Measurements from ENCODE around the gene RSPH9.

DNA sequence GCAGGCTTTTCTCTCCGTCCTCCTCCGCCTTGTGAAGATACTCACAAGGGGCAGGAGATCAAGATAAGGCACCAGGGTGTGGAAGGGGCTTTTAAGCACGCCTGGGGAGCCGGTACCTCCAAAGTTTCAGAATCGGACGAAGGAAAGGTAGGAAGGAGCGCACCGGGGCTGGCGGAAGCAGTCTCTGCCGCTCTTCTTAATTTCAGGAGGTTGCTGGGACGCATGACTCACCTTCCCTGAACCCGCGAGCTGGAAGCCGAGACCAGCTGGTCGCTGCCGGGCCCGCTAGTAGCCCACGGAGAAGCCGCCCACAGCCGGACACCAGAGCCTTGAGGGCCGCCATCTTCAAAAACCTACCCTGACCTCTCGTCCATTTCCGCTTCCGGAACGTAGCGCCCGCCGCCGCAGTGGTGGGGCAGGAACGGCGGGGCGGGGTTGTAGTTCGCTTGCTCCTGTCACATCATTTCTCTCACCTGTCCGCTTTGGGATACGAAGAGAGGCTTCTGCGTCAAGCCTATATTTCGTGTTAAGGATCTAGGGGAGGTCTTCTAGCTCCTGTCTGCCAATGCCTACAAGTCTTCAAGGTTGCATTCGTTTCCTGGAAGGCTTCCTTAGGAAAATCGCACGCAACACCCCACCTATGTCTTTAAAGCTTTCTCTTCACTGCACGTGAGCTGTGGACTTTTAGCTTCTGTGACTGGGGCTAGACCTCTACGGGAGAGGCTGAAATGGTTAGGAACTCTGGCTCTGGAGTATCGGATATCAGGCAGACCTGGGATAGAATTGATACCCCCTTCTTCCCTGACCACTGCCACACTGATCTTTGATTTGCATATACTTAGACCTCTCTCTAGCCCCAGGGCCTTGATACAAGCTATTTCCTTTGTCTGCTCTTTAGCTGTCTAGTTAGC lies 42.9 kb downstream of the RSPH9 start, which contains the start of gene MRPS18A:
- TF ChIP-seq, protein P1, sequence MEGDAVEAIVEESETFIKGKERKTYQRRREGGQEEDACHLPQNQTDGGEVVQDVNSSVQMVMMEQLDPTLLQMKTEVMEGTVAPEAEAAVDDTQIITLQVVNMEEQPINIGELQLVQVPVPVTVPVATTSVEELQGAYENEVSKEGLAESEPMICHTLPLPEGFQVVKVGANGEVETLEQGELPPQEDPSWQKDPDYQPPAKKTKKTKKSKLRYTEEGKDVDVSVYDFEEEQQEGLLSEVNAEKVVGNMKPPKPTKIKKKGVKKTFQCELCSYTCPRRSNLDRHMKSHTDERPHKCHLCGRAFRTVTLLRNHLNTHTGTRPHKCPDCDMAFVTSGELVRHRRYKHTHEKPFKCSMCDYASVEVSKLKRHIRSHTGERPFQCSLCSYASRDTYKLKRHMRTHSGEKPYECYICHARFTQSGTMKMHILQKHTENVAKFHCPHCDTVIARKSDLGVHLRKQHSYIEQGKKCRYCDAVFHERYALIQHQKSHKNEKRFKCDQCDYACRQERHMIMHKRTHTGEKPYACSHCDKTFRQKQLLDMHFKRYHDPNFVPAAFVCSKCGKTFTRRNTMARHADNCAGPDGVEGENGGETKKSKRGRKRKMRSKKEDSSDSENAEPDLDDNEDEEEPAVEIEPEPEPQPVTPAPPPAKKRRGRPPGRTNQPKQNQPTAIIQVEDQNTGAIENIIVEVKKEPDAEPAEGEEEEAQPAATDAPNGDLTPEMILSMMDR (IDR thresholded peaks at IDR 0.05), result peak in 1 of 12 donors; percentile 16
- TF ChIP-seq POLR2A (IDR thresholded peaks at IDR 0.05), result peak in 1 of 2 donors; percentile 35

Data from heart left ventricle (tissue), 13 donors.